Germinal center (tissue), 1 donor: ENCODE results near the gene S100B.
"Not testable (repeated sequence)": the region's sequence is repeated elsewhere in the genome, so short reads cannot be mapped to it uniquely, and the experiment has no call there.

Experiments used
- DNase-seq: peaks from one replicate; pipeline ENCODE4 v3.0.0; 2012; ENCODE audit warnings: mixed read lengths, low spot score

Gene S100B

GRCh38 chr21:46600978-46601377 lies 3.9 kb downstream of the S100B start:
- DNase-seq = no peak

DNA sequence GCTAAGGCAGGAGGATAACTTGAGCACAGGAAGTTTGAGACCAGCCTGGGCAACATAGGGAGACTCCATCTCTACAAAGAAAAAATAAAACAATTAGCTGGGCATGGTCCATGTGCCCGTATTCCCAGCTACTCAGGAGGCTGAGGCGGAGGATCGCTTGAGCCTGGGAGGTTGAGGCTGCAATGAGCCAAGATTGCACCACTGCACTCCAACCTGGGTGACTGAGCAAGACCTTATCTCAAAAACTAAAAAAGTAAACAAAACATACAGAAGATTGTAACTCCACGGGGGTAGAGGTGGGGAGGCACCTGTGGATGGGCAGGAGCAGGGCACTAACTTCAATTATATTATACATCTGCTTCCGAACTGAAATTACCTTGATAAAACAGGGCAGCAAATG lies 4.6 kb downstream of the S100B start:
- DNase-seq = no peak

DNA sequence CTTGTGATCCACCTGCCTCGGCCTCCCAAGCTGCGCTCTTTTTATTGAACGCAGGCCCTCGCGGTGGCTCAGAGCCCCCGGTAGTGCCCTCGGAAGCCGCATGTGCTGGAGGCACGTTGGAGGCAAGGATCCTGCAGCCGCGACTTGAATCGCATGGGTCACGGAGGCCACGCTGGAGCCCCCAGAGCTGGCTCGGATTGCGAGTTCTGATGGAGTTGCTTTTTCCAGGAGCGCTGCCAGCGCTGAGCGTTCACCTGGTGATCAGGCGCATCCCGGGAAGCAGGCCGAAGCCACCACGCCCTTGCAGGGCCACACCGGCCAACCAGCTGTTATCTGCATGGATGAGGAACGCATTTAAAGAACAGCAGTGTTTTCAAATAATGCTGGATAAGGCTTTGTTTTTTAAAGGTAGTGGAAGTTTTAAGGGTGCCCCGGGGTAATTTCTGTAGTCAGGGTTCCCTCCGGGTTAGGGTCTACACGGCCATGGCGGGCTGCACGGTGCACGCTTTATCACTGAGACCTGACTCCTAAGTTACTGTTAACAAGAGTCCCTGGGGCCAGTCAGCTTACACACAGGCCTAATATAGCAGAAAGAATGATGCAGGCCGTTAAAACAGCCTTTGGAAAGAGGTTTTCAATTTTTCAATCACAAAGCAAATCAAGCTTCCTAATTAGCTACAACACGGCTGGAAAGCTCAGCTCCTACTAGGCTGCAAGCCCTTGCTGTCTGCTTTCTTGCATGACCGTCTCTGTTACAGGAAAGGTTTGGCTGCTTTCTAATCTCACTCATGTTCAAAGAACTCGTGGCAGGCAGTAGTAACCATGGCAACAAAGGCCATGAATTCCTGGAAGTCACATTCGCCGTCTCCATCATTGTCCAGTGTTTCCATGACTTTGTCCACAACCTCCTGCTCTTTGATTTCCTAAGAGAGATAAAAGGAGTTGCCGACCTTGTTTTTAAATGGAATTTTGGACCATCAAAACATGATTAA lies 6.0 kb downstream of the S100B start:
- DNase-seq = no peak

- no peak for DNase-seq
Measured at GRCh38 chr21:46597896-46598343, 7.0 kb downstream of the S100B start.

DNA sequence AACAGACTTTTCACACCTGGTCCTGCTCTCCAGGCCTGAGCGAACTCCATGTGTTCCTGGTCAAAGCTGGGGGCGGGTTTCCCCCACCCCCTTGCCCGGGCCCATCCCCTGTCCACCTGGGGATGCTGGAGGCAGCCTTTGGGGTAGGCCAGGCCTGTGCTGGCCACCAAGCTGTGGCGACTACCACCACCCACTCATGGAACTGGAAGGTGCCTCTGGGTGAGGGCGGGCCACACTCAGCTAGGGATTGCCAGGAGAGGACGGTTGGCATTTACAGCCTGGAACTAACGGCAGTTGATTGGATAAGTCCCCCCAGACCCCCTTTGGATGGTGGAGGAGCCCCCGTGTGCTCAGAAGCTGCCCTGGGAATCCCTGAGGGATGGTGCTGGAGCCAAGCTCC lies 7.9 kb downstream of the S100B start:
- no peak for DNase-seq

DNA sequence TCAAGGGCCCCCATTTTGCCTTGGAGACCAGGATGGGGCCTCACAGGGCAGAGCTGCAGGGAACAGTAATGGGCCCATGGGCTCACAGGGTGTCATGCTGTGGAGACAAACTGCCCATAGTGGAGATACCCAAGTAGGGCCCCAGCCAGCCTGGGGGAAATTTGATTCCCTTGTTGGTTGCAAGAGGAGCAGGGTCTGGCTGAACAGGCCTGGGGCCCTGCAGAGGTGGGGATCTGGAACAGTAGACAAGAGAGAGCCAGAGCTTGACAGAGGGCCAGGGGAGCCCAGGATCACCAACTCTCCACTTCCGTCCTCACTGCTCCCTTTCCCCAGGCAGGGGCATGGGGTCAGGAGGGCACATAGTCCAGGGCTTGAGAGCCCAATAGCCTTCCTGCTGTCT lies 8.7 kb downstream of the S100B start:
- DNase-seq = no peak

GRCh38 chr21:46594276-46594675 lies 10.6 kb downstream of the S100B start:
- DNase-seq = no peak

GRCh38 chr21:46585191-46585953 lies 19.5 kb downstream of the S100B start:
- no peak for DNase-seq

DNA sequence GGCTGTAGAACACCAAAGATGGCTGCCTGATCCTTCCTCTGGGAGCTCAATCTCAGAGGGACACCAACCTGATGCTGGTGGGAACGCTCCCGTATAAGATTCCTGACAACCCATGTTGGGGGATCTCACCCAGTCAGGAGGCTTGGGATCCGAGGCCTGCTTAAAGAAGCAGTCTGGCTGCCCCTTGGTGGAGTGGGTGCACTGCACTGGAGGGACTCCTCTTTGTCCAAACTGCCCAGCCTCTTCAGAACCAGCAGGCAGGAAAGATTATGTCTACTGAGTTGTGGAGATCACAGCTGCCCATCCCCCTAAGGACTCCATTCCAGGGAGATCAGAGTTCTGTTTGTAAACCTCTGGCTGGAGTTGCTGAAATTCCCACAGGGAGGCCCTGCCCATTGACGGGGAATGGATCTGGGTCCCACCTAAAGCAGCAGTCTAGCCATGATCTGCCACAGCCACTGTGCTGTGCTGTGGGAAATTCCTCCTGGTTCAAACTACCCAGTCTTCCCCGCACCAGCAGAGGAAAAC lies 23.0 kb downstream of the S100B start:
- no peak for DNase-seq

GRCh38 chr21:46579394-46579793 lies 25.5 kb downstream of the S100B start:
- DNase-seq = not testable (repeated sequence)

DNA sequence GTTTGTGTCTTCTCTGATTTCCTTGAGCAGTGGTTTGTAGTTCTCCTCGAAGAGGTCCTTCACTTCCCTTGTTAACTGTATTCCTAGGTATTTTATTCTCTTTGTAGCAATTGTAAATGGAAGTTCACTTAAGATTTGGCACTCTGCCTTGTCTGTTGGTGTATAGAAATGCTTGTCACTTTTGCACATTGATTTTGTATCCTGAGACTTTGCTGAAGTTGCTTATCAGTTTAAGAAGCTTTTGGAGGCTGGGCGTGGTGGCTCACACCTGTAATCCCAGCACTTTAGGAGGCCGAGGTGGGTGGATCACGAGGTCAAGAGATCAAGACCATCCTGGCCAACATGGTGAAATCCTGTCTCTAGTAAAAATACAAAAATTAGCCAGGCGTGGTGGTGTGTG lies 27.1 kb downstream of the S100B start:
- DNase-seq = not testable (repeated sequence)

DNA sequence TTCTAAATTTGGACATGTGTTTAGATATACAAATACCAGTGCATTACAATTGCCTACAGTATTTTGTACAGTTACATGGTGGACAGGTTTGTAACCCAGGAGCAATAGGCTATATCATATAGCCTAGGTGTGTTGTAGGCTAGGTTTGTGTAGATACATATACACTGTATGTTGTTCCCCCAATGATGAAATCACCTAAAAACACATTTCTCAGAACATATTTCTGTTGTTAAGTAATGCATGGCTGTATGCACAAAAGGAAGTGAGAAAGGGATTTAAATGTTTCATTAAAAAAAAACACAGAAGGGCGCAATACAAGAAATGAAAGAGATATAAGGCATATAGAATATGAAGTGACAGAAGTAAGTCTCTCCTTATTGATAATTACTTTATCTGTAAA lies 32.0 kb downstream of the S100B start:
- DNase-seq = no peak

GRCh38 chr21:46570631-46571030 lies 34.3 kb downstream of the S100B start:
- no peak for DNase-seq

DNA sequence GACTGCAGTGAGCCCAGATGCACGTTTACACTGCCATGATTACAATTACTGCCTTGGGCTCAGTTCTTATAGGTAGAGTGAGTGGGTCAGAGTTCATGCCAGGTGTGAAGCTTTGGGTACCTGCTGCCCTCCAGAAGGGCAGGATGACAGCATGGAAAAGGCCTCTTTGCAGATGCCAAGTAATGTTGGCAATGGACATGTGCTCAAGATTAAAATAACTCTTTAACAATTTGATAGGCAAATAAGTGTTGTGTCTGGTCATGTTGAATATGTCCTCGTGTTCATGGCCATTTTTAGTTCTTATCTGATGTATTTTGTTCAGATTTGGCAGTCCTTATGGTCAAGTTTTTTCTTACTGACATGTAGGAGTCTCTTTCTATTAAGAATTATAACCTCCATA lies 34.8 kb downstream of the S100B start:
- no peak for DNase-seq

GRCh38 chr21:46569081-46569480 lies 35.8 kb downstream of the S100B start:
- no peak for DNase-seq

- no peak for DNase-seq
Measured at GRCh38 chr21:46568562-46568961, 36.3 kb downstream of the S100B start.

GRCh38 chr21:46567348-46567747 lies 37.5 kb downstream of the S100B start:
- no peak for DNase-seq

- no peak for DNase-seq
Measured at GRCh38 chr21:46564391-46564790, 40.5 kb downstream of the S100B start.

- no peak for DNase-seq
Measured at GRCh38 chr21:46562964-46563607, 41.8 kb downstream of the S100B start.

DNA sequence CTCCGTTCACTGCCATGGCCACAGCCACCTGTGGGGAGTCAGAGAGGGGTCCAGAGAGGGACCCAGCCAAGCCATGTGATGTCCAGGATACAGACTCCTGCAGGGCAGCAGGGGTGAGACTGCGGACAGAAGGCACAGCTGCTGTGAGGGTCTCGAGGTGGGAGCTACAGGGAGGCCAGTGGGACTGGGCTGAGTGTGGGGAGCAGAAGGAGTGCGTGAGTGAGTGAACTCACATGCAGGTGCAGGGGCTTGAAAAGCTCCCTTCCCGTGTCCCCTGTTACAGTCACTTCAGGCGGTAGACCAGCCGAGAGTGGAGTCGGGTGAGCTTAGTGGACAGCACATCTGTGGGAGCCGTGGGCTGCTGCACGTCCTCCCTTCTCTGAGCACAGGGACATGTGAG lies 42.4 kb downstream of the S100B start:
- no peak for DNase-seq

- no peak for DNase-seq
Measured at GRCh38 chr21:46561445-46562090, 43.3 kb downstream of the S100B start.
